GM12878 (cell line): ENCODE data around the gene STEAP1B. TPM values are rescaled to one million over a fixed set of nuclear protein-coding genes. Genes with fewer than 3 reads are reported as not detected.
A peak's percentile ranks its signal among the peaks of the same experiment; 100 is the strongest.

Experiments used
- ATAC-seq: fragments of 200-7000 bp; cut with Tn5 transposase; 3 replicates; pipeline ENCODE4 v1.9.1; 2020; ENCODE audit warnings: mild to moderate bottlenecking, moderate library complexity
- BruUV-seq: library from RNA; stranded (reverse); fragments of 400-500 nt; replicated peaks from 2 replicates; lab custom pipeline; 2021; lab: Mats Ljungman, UMichigan
- CTCF ChIA-PET: fragments of 300-600 bp; sonication (Branson Sonifier 250); formaldehyde crosslinking; extraction: SDS; loops from one replicate; lab custom pipeline; 2021; ENCODE audit warnings: inconsistent platforms; lab: Yijun Ruan, JAX
- POLR2A ChIA-PET: fragments of 350-600 bp; formaldehyde crosslinking; extraction: SDS; loops from one replicate; lab custom pipeline; 2021; ENCODE audit warnings: inconsistent platforms; lab: Charles Lee
- RAD21 ChIA-PET: fragments of 300-600 bp; sonication (Branson Sonifier 250); formaldehyde crosslinking; loops from one replicate; lab custom pipeline; 2023; ENCODE audit warnings: antibody characterized with exemption; ENCODE audit not compliant: unreplicated experiment; lab: Charles Lee
- SMC1A ChIA-PET: fragments of 300-600 bp; sonication (Branson Sonifier 250); formaldehyde crosslinking; loops from one replicate; lab custom pipeline; 2023; ENCODE audit not compliant: unreplicated experiment, uncharacterized antibody; lab: Charles Lee
- DNase-seq: peaks from one replicate; pipeline ENCODE4 v3.0.0-alpha.2; 2011; ENCODE audit warnings: low read depth, low spot score
- FAIRE-seq: peaks from 3 replicates; lab custom pipeline; 2011; peaks lifted over from hg19 to GRCh38; lab: Jason Lieb, UNC
- H2AFZ ChIP-seq: 2 replicates; pipeline ENCODE4 v1.6.0; 2011; ENCODE audit warnings: low read depth, low read length, control low read depth; ENCODE audit not compliant: control insufficient read depth
- H3K27ac ChIP-seq: 2 replicates; pipeline ENCODE4 v1.5.1; 2011; ENCODE audit warnings: control low read depth; ENCODE audit not compliant: control insufficient read depth, insufficient read depth
- H3K27me3 ChIP-seq, 2 experiments: replicated peaks in 1 of 2; 2 replicates each; pipeline versions ENCODE4 v1.6.0 to v1.6.1; 2011; ENCODE audit warnings: low read length in 1 of 2; ENCODE audit not compliant: control insufficient read depth in 2 of 2, insufficient read depth in 2 of 2
- H3K36me3 ChIP-seq, 2 experiments: 2 replicates each; pipeline ENCODE4 v1.5.1; 2011; ENCODE audit warnings: low read length in 1 of 2; ENCODE audit not compliant: control insufficient read depth in 2 of 2, insufficient read depth in 2 of 2
- H3K4me1 ChIP-seq: 2 replicates; pipeline ENCODE4 v1.6.1; 2011; ENCODE audit warnings: mild to moderate bottlenecking, low read length, moderate library complexity, mixed read lengths; ENCODE audit not compliant: control insufficient read depth, insufficient read depth
- H3K4me2 ChIP-seq: 2 replicates; pipeline ENCODE4 v1.6.0; 2011; ENCODE audit warnings: control low read depth; ENCODE audit not compliant: control insufficient read depth, insufficient read depth
- H3K4me3 ChIP-seq: fragments of 200-600 bp; sonication (generic); 2 replicates; pipeline ENCODE4 v1.5.1; 2016
- H3K79me2 ChIP-seq: 2 replicates; pipeline ENCODE4 v1.6.0; 2011; ENCODE audit warnings: low read length; ENCODE audit not compliant: control insufficient read depth, insufficient read depth
- H3K9ac ChIP-seq: 2 replicates; pipeline ENCODE4 v1.8.0; 2011; ENCODE audit warnings: low read length, control low read depth, mixed read lengths; ENCODE audit not compliant: control insufficient read depth, insufficient read depth
- H3K9me3 ChIP-seq: replicated peaks from 3 replicates; pipeline ENCODE4 v1.5.1; 2011; ENCODE audit warnings: mild to moderate bottlenecking, low read length; ENCODE audit not compliant: control insufficient read depth, insufficient read depth
- H4K20me1 ChIP-seq: 2 replicates; pipeline ENCODE4 v1.6.0; 2011; ENCODE audit not compliant: control insufficient read depth, insufficient read depth
- CBX5 ChIP-seq: sonication (generic); IDR thresholded peaks from 2 replicates; pipeline ENCODE4 v1.6.1; 2016; ENCODE audit warnings: low read depth, moderate library complexity, mild to moderate bottlenecking, inconsistent platforms
- CHD4 ChIP-seq: fragments of 200-600 bp; sonication (generic); IDR thresholded peaks from 2 replicates; pipeline ENCODE4 v1.6.1; 2016; ENCODE audit warnings: mild to moderate bottlenecking
- DPF2 ChIP-seq: fragments of 450-650 bp; IDR thresholded peaks from 2 replicates; pipeline ENCODE4 v1.6.1; 2017; ENCODE audit warnings: mild to moderate bottlenecking
- EP300 ChIP-seq, 2 experiments: fragments of 150-350 bp in 1 of 2; IDR thresholded peaks; 2 replicates each; pipeline ENCODE4 v1.6.1; 2011 to 2012; ENCODE audit warnings: low read depth in 2 of 2, low read length in 2 of 2, borderline replicate concordance in 1 of 2, improper control_type of control experiment in 1 of 2, inconsistent platforms in 1 of 2; ENCODE audit not compliant: control insufficient read depth in 1 of 2
- FOXM1 ChIP-seq: IDR thresholded peaks from 2 replicates; pipeline ENCODE4 v1.6.1; 2012; ENCODE audit warnings: low read depth, mild to moderate bottlenecking, inconsistent platforms, low read length, moderate library complexity
- IKZF2 ChIP-seq, 2 experiments: fragments of 450-650 bp; IDR thresholded peaks; 2 replicates each; pipeline ENCODE4 v1.6.1; 2017; ENCODE audit warnings: mild to moderate bottlenecking in 2 of 2, moderate library complexity in 2 of 2
- NFYA ChIP-seq: IDR thresholded peaks from 2 replicates; pipeline ENCODE4 v1.6.1; 2011; ENCODE audit warnings: low read depth, mild to moderate bottlenecking, low read length, improper control_type of control experiment, borderline replicate concordance
- POU2F2 ChIP-seq: IDR thresholded peaks from 3 replicates; pipeline ENCODE4 v1.6.1; 2011; ENCODE audit warnings: low read depth, mild to moderate bottlenecking, low read length, borderline replicate concordance
- RAD21 ChIP-seq: IDR thresholded peaks from 2 replicates; pipeline ENCODE4 v1.6.1; 2011; ENCODE audit warnings: mild to moderate bottlenecking, low read depth, low read length, moderate library complexity; ENCODE audit not compliant: insufficient read depth
- SPI1 ChIP-seq: IDR thresholded peaks from 2 replicates; pipeline ENCODE4 v1.6.1; 2011; ENCODE audit warnings: low read depth, mild to moderate bottlenecking, low read length, moderate library complexity, borderline replicate concordance; ENCODE audit not compliant: insufficient read depth
- TCF7 ChIP-seq: IDR thresholded peaks from 2 replicates; pipeline ENCODE4 v1.6.1; 2014; ENCODE audit warnings: antibody characterized with exemption, borderline replicate concordance
- ZBED1 ChIP-seq: IDR thresholded peaks from 2 replicates; pipeline ENCODE4 v1.6.1; 2016; ENCODE audit warnings: borderline replicate concordance
- ZNF207 ChIP-seq: fragments of 450-650 bp; IDR thresholded peaks from 2 replicates; pipeline ENCODE4 v1.6.1; 2014; ENCODE audit warnings: antibody characterized with exemption, mild to moderate bottlenecking, borderline replicate concordance
- ZSCAN29 ChIP-seq: fragments of 450-650 bp; IDR thresholded peaks from 2 replicates; pipeline ENCODE4 v1.6.1; 2017; ENCODE audit warnings: mild to moderate bottlenecking, moderate library complexity
- WGBS: methylation state at CpG from one replicate; pipeline ENCODE4 v1.1.6; 2016; ENCODE audit warnings: low lambda C conversion rate; ENCODE audit not compliant: insufficient replicate concordance, insufficient coverage; ENCODE audit errors: missing lambda C conversion rate; 5-methylcytosine and 5-hydroxymethylcytosine counted together
- in situ Hi-C: fragments of 300-500 bp; cut with MboI; formaldehyde crosslinking; loops from 9 replicates; pipeline ENCODE4 v1.14.3; 2018; ENCODE audit warnings: mixed read lengths
- intact Hi-C: fragments of 100-400 bp; cut with micrococcal nuclease; formaldehyde crosslinking; loops from one replicate; pipeline ENCODE4 v1.14.2; 2022; ENCODE audit not compliant: unreplicated experiment
- polyA plus RNA-seq, 11 experiments: library from polyadenylated mRNA; depleted of rRNA in 4 of 11; unstranded in 6 of 11; stranded (reverse) in 5 of 11; fragments of >200 nt; fragmentation: Nextera tagmentation in 4 of 11; fragmentation: Illumina TruSeq in 1 of 11; extraction: Ambion mirVana in 4 of 11; extraction: Trizol in 1 of 11; gene quantifications; 1 replicate in 1 of 11; 2 replicates in 10 of 11; pipeline versions ENCODE4 v1.2.1 to v1.2.3, GENCODE V29; 2011 to 2016; ENCODE audit warnings: inconsistent platforms in 2 of 11, missing spikeins in 2 of 11, low read depth in 1 of 11
- total RNA-seq, 4 experiments: library from RNA; depleted of rRNA in 3 of 4; stranded (reverse); fragments of >200 nt in 3 of 4; fragmentation: Illumina TruSeq in 1 of 4; extraction: Trizol in 1 of 4; gene quantifications; 2 replicates each; pipeline versions ENCODE4 v1.2.1 to v1.2.3, GENCODE V29; 2013 to 2021
- TF ChIP-seq, protein P1 (sequence below): fragments of 150-350 bp; IDR thresholded peaks from 2 replicates; pipeline ENCODE4 v1.6.1; 2014; ENCODE audit warnings: mild to moderate bottlenecking, low read depth, low read length
- TF ChIP-seq, protein P2 (sequence below): IDR thresholded peaks from 2 replicates; pipeline ENCODE4 v1.6.1; 2011; ENCODE audit warnings: mild to moderate bottlenecking, low read depth, low read length, moderate library complexity; ENCODE audit not compliant: insufficient replicate concordance
- TF ChIP-seq, protein P3 (sequence below), 3 experiments: IDR thresholded peaks in 2 of 3; conservative IDR thresholded peaks in 1 of 3; 2 replicates each; pipeline ENCODE4 v1.5.1; 2011; ENCODE audit warnings: low read depth in 3 of 3, low read length in 3 of 3, mild to moderate bottlenecking in 3 of 3, control low read depth in 2 of 3, moderate library complexity in 2 of 3, inconsistent platforms in 1 of 3, mixed read lengths in 1 of 3; ENCODE audit not compliant: control insufficient read depth in 2 of 3, insufficient read depth in 1 of 3; ENCODE audit errors: extremely low read depth in 1 of 3

The STEAP1B gene
- total and polyA plus RNA-seq, 10 of the 15 experiments (the other 5 are each of a cell fraction or from before 2014, with no cell fraction given): 0.14 TPM; not detected in 9

DNA sequence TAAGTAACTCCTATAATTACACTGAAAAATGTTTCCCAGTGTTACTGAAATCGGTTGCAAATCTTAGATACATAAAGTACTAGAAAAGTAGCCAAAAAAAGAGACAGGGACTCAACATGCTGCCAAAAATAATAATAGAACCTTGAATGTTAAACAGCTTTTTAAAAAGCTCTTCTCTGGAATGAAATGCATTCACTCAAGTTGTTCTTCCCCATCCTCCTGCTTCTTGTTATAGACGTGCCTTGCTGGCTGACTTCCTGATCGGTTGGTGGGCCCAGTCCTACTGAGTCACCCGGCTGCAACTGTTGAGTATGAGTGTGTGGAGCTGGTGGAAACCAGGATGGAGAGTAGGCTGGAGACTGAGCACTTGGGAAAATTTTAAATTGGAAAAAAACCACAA, 112.4 kb downstream of the STEAP1B start (continued):
- TF ChIP-seq, protein P1, sequence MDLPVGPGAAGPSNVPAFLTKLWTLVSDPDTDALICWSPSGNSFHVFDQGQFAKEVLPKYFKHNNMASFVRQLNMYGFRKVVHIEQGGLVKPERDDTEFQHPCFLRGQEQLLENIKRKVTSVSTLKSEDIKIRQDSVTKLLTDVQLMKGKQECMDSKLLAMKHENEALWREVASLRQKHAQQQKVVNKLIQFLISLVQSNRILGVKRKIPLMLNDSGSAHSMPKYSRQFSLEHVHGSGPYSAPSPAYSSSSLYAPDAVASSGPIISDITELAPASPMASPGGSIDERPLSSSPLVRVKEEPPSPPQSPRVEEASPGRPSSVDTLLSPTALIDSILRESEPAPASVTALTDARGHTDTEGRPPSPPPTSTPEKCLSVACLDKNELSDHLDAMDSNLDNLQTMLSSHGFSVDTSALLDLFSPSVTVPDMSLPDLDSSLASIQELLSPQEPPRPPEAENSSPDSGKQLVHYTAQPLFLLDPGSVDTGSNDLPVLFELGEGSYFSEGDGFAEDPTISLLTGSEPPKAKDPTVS: no peak
- TF ChIP-seq, all 136 proteins: peak for 0

DNA sequence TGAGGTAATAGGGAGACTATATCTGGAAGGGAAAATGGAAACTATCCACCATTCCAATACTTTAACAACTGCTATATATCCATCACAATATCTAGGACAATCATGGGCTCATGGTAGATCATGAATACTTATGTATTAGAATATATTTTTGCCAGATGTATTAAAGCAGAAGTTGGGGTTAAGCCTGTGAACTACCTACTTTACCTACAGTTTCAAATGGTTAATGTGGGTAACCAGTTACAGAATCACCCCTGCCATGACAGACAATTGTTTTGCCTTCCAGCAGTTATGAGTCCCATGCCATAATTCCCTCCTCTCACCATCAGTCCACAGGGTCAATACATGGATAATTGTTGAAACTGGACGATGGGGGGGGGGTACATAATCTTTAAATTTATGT, 113.1 kb downstream of the STEAP1B start:
- intact Hi-C loops: loop anchor here (1.0 kb wide), 1 partner anchor 60 kb away; no protein-coding TSS in a partner anchor
- Histone ChIP-seq H3K4me2 (peak overlapping the region; percentile 56), H3K9ac (no peak overlapping the region), H3K36me3 (no peaks in the 10 kb centered on the region), H3K27me3 (no peaks in the 10 kb centered on the region), H3K27ac (peak overlapping the region; percentile 76), H3K79me2 (no peaks in the 10 kb centered on the region), H3K4me1 (peaks cover 32% of the 10 kb centered on the region), H4K20me1 (no peaks in the 10 kb centered on the region), H3K9me3 (peaks cover 3% of the 10 kb centered on the region; the same call in 1 of the 3 replicates), H3K4me3 (no peak overlapping the region), H2AFZ (no peak overlapping the region)
- SMC1A ChIA-PET: interaction anchor here (0.9 kb wide), 1 partner anchor 99 kb away, joined by 3 read pairs; no protein-coding TSS in a partner anchor
- FAIRE-seq: peak; percentile 23
- peak; percentile 80 for ATAC-seq
- POLR2A ChIA-PET: no interaction called here
- BruUV-seq: no TSS peak
- RAD21 ChIA-PET: interaction anchor here (1.2 kb wide), 1 partner anchor 55 kb away, joined by 3 read pairs; no protein-coding TSS in a partner anchor
- 0% methylated on average over 1 of the region's 1 CpG for WGBS
- in situ Hi-C loops: no loop called here
- CTCF ChIA-PET: no interaction called here
- DNase-seq: no peak
- peak in 1 of 2 experiments; percentile 40; a peak in 1 of 4 replicates for TF ChIP-seq EP300 (IDR thresholded peaks at IDR 0.05; ENCODE audit: borderline replicate concordance in 1 of 2, control insufficient read depth in 1 of 2, low read depth in 2 of 2, low read length in 2 of 2)
- TF ChIP-seq ZNF207: no peak
- no peak for TF ChIP-seq TCF7
- TF ChIP-seq RAD21: no peak
- peak; percentile 57; the same call in 1 of the 2 replicates for TF ChIP-seq SPI1
- TF ChIP-seq, protein P2, sequence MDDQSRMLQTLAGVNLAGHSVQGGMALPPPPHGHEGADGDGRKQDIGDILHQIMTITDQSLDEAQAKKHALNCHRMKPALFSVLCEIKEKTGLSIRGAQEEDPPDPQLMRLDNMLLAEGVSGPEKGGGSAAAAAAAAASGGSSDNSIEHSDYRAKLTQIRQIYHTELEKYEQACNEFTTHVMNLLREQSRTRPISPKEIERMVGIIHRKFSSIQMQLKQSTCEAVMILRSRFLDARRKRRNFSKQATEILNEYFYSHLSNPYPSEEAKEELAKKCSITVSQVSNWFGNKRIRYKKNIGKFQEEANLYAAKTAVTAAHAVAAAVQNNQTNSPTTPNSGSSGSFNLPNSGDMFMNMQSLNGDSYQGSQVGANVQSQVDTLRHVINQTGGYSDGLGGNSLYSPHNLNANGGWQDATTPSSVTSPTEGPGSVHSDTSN: no peak
- no peak for TF ChIP-seq ZBED1
- no peak for TF ChIP-seq ZSCAN29
- TF ChIP-seq FOXM1: 0 out of 2 replicates have a peak, but pooled peaks have one; percentile 3
- no peak; a peak in 1 of 4 replicates for TF ChIP-seq IKZF2 (IDR thresholded peaks at IDR 0.05)
- peak; percentile 57; the same call in 1 of the 2 replicates for TF ChIP-seq DPF2
- TF ChIP-seq CBX5: 0 out of 2 replicates have a peak, but pooled peaks have one; percentile 5
- no peak for TF ChIP-seq CHD4
- peak; percentile 88; the same call in 2 of the 3 replicates for TF ChIP-seq POU2F2
- no peak for TF ChIP-seq NFYA
- TF ChIP-seq, protein P3, sequence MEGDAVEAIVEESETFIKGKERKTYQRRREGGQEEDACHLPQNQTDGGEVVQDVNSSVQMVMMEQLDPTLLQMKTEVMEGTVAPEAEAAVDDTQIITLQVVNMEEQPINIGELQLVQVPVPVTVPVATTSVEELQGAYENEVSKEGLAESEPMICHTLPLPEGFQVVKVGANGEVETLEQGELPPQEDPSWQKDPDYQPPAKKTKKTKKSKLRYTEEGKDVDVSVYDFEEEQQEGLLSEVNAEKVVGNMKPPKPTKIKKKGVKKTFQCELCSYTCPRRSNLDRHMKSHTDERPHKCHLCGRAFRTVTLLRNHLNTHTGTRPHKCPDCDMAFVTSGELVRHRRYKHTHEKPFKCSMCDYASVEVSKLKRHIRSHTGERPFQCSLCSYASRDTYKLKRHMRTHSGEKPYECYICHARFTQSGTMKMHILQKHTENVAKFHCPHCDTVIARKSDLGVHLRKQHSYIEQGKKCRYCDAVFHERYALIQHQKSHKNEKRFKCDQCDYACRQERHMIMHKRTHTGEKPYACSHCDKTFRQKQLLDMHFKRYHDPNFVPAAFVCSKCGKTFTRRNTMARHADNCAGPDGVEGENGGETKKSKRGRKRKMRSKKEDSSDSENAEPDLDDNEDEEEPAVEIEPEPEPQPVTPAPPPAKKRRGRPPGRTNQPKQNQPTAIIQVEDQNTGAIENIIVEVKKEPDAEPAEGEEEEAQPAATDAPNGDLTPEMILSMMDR (IDR thresholded peaks at IDR 0.05 in 2 of 3, conservative IDR thresholded peaks at IDR 0.05 in 1 of 3; ENCODE audit: control insufficient read depth in 2 of 3, extremely low read depth in 1 of 3, insufficient read depth in 1 of 3, low read depth in 3 of 3, low read length in 3 of 3): no peak
